K562 (cell line): ENCODE measurements around the gene ABCB10. TPM values are rescaled to one million over a fixed set of nuclear protein-coding genes. Genes with fewer than 3 reads are reported as not detected.

Source experiments
- ATAC-seq: fragments of 200-7000 bp; cut with Tn5 transposase; 3 replicates; pipeline ENCODE4 v1.9.1; 2020; ENCODE audit warnings: moderate library complexity
- BruUV-seq: library from RNA; stranded (reverse); fragments of 400-500 nt; replicated peaks from 2 replicates; lab custom pipeline; 2021; lab: Mats Ljungman, UMichigan
- CTCF ChIA-PET: fragments of 300-600 bp; formaldehyde crosslinking; extraction: SDS; loops from one replicate; lab custom pipeline; 2021; ENCODE audit warnings: low intra/inter-chr PET ratio; lab: Yijun Ruan, JAX
- POLR2A ChIA-PET: fragments of 300-600, 350-650 bp; sonication (Branson Sonifier 250); formaldehyde crosslinking; extraction: SDS; loops from one replicate; lab custom pipeline; 2021; ENCODE audit warnings: antibody characterized with exemption, inconsistent platforms; lab: Yijun Ruan, JAX
- DNase-seq, 4 experiments: peaks; one replicate each; pipeline versions ENCODE4 v3.0.0 to v3.0.0-alpha.2; 2011 to 2018; ENCODE audit warnings: low spot score in 3 of 4, mixed read lengths in 3 of 4; ENCODE audit errors: extremely low read depth in 1 of 4
- FAIRE-seq: peaks from 2 replicates; lab custom pipeline; 2011; peaks lifted over from hg19 to GRCh38; lab: Jason Lieb, UNC
- H2AFZ ChIP-seq: 2 replicates; pipeline ENCODE4 v1.6.0; 2011; ENCODE audit warnings: low read depth, low read length, control low read depth, inconsistent platforms
- H3K27ac ChIP-seq: fragments of 200-600 bp; 3 replicates; pipeline ENCODE4 v1.8.0; 2011; ENCODE audit warnings: low read depth, mild to moderate bottlenecking, control low read depth, inconsistent platforms, low read length, moderate library complexity, mixed read lengths; ENCODE audit errors: extremely low read depth
- H3K27me3 ChIP-seq, 2 experiments: fragments of 300-600 bp in 1 of 2; 2 replicates in 1 of 2; 3 replicates in 1 of 2; pipeline versions ENCODE4 v1.6.0 to v1.8.0; 2011; ENCODE audit warnings: inconsistent platforms in 2 of 2, low read length in 2 of 2, mild to moderate bottlenecking in 1 of 2, mixed read lengths in 1 of 2, moderate library complexity in 1 of 2; ENCODE audit not compliant: control insufficient read depth in 2 of 2, insufficient read depth in 2 of 2
- H3K36me3 ChIP-seq: fragments of 300-600 bp; 3 replicates; pipeline ENCODE4 v1.8.0; 2011; ENCODE audit warnings: mild to moderate bottlenecking, low read length, inconsistent platforms; ENCODE audit not compliant: control insufficient read depth, insufficient read depth
- H3K4me1 ChIP-seq, 2 experiments: fragments of 200-600 bp in 1 of 2; replicated peaks in 1 of 2; 2 replicates in 1 of 2; 3 replicates in 1 of 2; pipeline versions ENCODE4 v1.5.1 to v1.8.0; 2011; ENCODE audit warnings: inconsistent platforms in 2 of 2, low read length in 2 of 2, mild to moderate bottlenecking in 1 of 2, mixed read lengths in 1 of 2, moderate library complexity in 1 of 2; ENCODE audit not compliant: control insufficient read depth in 2 of 2, insufficient read depth in 2 of 2
- H3K4me2 ChIP-seq: 2 replicates; pipeline ENCODE4 v1.6.1; 2011; ENCODE audit warnings: low read length, control low read depth, inconsistent platforms, mixed read lengths; ENCODE audit not compliant: insufficient read depth
- H3K4me3 ChIP-seq: fragments of 200-600 bp; sonication (generic), shearing (Covaris generic); 2 replicates; pipeline ENCODE4 v1.5.1; 2016; ENCODE audit warnings: control low read depth, inconsistent platforms
- H3K79me2 ChIP-seq: fragments of 200-600 bp; 3 replicates; pipeline ENCODE4 v1.8.0; 2011; ENCODE audit warnings: low read length, inconsistent platforms; ENCODE audit not compliant: control insufficient read depth, insufficient read depth
- H3K9ac ChIP-seq, 2 experiments: 2 replicates each; pipeline versions ENCODE4 v1.6.0 to v1.6.1; 2011; ENCODE audit warnings: low read depth in 2 of 2, low read length in 2 of 2, control low read depth in 1 of 2, inconsistent platforms in 1 of 2, mild to moderate bottlenecking in 1 of 2, mixed read lengths in 1 of 2; ENCODE audit not compliant: insufficient read depth in 1 of 2
- H3K9me1 ChIP-seq: one replicate; pipeline ENCODE4 v1.6.0; 2011; ENCODE audit warnings: inconsistent platforms, mild to moderate bottlenecking, low read length, moderate library complexity; ENCODE audit not compliant: control insufficient read depth, insufficient read depth
- H3K9me3 ChIP-seq: replicated peaks from 2 replicates; pipeline ENCODE4 v1.5.1; 2011; ENCODE audit warnings: low read depth, low read length, inconsistent platforms; ENCODE audit not compliant: control insufficient read depth, insufficient read depth
- H4K20me1 ChIP-seq: replicated peaks from 2 replicates; pipeline ENCODE4 v1.6.1; 2011; ENCODE audit warnings: low read length, inconsistent platforms, mixed read lengths; ENCODE audit not compliant: control insufficient read depth, insufficient read depth
- EZH2 ChIP-seq: IDR thresholded peaks from 2 replicates; pipeline ENCODE4 v1.6.1; 2012; ENCODE audit warnings: low read depth, mild to moderate bottlenecking, inconsistent platforms, low read length, borderline replicate concordance
- FOXJ2 ChIP-seq: fragments of 200-800 bp; sonication (Bioruptor generic); IDR thresholded peaks from 2 replicates; pipeline ENCODE4 v1.6.1; 2016; ENCODE audit warnings: missing genetic modification characterization, missing compliant biosample characterization
- SPI1 ChIP-seq: IDR thresholded peaks from 2 replicates; pipeline ENCODE4 v1.6.1; 2011; ENCODE audit warnings: low read depth, low read length, control low read depth, borderline replicate concordance
- WGBS: fragments of 100-300 bp; shearing (Covaris generic); methylation state at CpG from one replicate; pipeline ENCODE4 v1.1.6; 2016; ENCODE audit warnings: low coverage, mixed read lengths; ENCODE audit not compliant: insufficient coverage; ENCODE audit errors: missing lambda C conversion rate; 5-methylcytosine and 5-hydroxymethylcytosine counted together
- in situ Hi-C: fragments of 300-500 bp; cut with MboI; formaldehyde crosslinking; loops from 4 replicates; pipeline ENCODE4 v1.15.0; 2018; ENCODE audit warnings: inconsistent platforms, mixed read lengths
- intact Hi-C: fragments of 100-400 bp; cut with micrococcal nuclease; formaldehyde crosslinking; loops from 2 replicates; pipeline ENCODE4 v1.14.2; 2022
- polyA plus RNA-seq, 8 experiments: library from polyadenylated mRNA; depleted of rRNA in 4 of 8; stranded (reverse) in 5 of 8; unstranded in 3 of 8; fragments of >200 nt; fragmentation: Nextera tagmentation in 2 of 8; fragmentation: Illumina TruSeq in 1 of 8; extraction: Ambion mirVana in 2 of 8; extraction: Trizol in 1 of 8; gene quantifications; 2 replicates each; pipeline versions ENCODE4 v1.2.1 to v1.2.3, GENCODE V29; 2011 to 2014; ENCODE audit warnings: inconsistent platforms in 1 of 8, missing spikeins in 1 of 8
- total RNA-seq, 7 experiments: library from RNA; depleted of rRNA in 6 of 7; stranded (reverse); fragments of >200 nt in 6 of 7; fragmentation: Illumina TruSeq in 2 of 7; extraction: Trizol in 2 of 7; gene quantifications; 2 replicates each; pipeline versions ENCODE4 v1.2.1 to v1.2.3, GENCODE V29; 2011 to 2021; ENCODE audit warnings: low replicate concordance in 1 of 7
- TF ChIP-seq, protein P1 (sequence below), 2 experiments: fragments of 450-650 bp in 1 of 2; sonication (generic) in 1 of 2; formaldehyde crosslinking in 1 of 2; IDR thresholded peaks in 1 of 2; conservative IDR thresholded peaks in 1 of 2; 2 replicates each; pipeline versions ENCODE4 v1.6.1 to v1.8.1; 2016 to 2023; ENCODE audit warnings: mild to moderate bottlenecking in 2 of 2, moderate library complexity in 2 of 2, inconsistent platforms in 1 of 2, missing genetic modification reagents in 1 of 2

ABCB10 gene
- total and polyA plus RNA-seq, 9 of the 15 experiments (the other 6 are each of a cell fraction or from before 2014, with no cell fraction given): 12.4 to 54.8 (median 36.4) TPM

- Histone ChIP-seq H3K27ac (no peak overlapping the region), H3K9ac (peak overlapping the region in 1 of 2 experiments; percentile 49; a peak in 2 of 4 replicates), H3K4me1 (peaks cover 0 to 4% of the 10 kb centered on the region in 2 experiments; a peak in 2 of 5 replicates), H3K4me3 (no peak overlapping the region), H3K9me1 (no peaks in the 10 kb centered on the region), H3K79me2 (no peaks in the 10 kb centered on the region), H3K4me2 (no peak overlapping the region), H3K27me3 (peaks cover 21 to 24% of the 10 kb centered on the region in 2 experiments; a peak in 4 of 5 replicates), H3K9me3 (no peaks in the 10 kb centered on the region), H2AFZ (no peak overlapping the region), H3K36me3 (no peaks in the 10 kb centered on the region), H4K20me1 (no peaks in the 10 kb centered on the region)
- BruUV-seq: no TSS peak
- TF ChIP-seq SPI1: peak; percentile 33; the same call in 1 of the 2 replicates
- TF ChIP-seq, protein P1, sequence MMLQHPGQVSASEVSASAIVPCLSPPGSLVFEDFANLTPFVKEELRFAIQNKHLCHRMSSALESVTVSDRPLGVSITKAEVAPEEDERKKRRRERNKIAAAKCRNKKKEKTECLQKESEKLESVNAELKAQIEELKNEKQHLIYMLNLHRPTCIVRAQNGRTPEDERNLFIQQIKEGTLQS (IDR thresholded peaks at IDR 0.05): no peak
- TF ChIP-seq, protein P1 (CRISPR knock-in tag; conservative IDR thresholded peaks at IDR 0.05): no peak
- 0 out of 2 replicates have a peak, but pooled peaks have one; percentile 53 for TF ChIP-seq EZH2
- 0 out of 2 replicates have a peak, but pooled peaks have one; percentile 21 for TF ChIP-seq FOXJ2 (tag)
- WGBS: 10% methylated on average over 9 of the region's 9 CpGs
- ChIA-PET POLR2A (interaction anchor here (0.7 to 1.7 kb wide), 7 partner anchors 8 to 130 kb away, joined by 3 to 6 read pairs (median 4); partner anchors contain the start of gene ABCB10), CTCF (interaction anchor here (0.6 to 0.7 kb wide), 2 partner anchors 30 to 857 kb away, joined by 3 read pairs; no protein-coding TSS in a partner anchor)
- ATAC-seq: peak; percentile 67
- DNase-seq: no peak
- peak; percentile 6 for FAIRE-seq
- in situ Hi-C loops (no loop called here), intact Hi-C loops (no loop called here)
These were observed 20.7 kb upstream of the ABCB10 start for GRCh38 chr1:229579059-229579673.
